ENCODE data around the gene CTSO.
A peak's percentile ranks its signal among the peaks of the same experiment; 100 is the strongest.

Gene CTSO

GRCh38 chr4:155953151-155954117, at the start of gene CTSO:
Gene CTSO, minus strand, starts transcription at chr4:155953866. Its CDS starts 19 bp downstream, at chr4:155953847.
- Histone ChIP-seq H3K27ac (ENCODE audit: low read length) (no peak within 1 kb of the TSS), H3K27me3 (ENCODE audit: control insufficient read depth, insufficient read depth, low read length) (peaks cover 3% of the 10 kb centered on the region), H3K36me3 (ENCODE audit: control insufficient read depth, low read depth, low read length) (no peaks in the 10 kb centered on the region), H3K4me1 (ENCODE audit: control insufficient read depth, low read depth, low read length) (no peaks in the 10 kb centered on the region), H3K9ac (ENCODE audit: low read length) (peak within 1 kb of the TSS; percentile 75), H3K9me3 (ENCODE audit: control insufficient read depth, low read depth, low read length) (no peaks in the 10 kb centered on the region), H3K4me3 (ENCODE audit: low read length) (peak within 1 kb of the TSS; percentile 72)

GRCh38 chr4:156000491-156000890, 46.8 kb upstream of the CTSO start:
- Histone ChIP-seq H3K9me3 (ENCODE audit: control insufficient read depth, low read depth, low read length) (no peaks in the 10 kb centered on the region), H3K27me3 (ENCODE audit: control insufficient read depth, insufficient read depth, low read length) (peaks cover 77% of the 10 kb centered on the region), H3K27ac (ENCODE audit: low read length) (no peak overlapping the region), H3K9ac (ENCODE audit: low read length) (no peak overlapping the region), H3K4me3 (ENCODE audit: low read length) (no peak overlapping the region), H3K36me3 (ENCODE audit: control insufficient read depth, low read depth, low read length) (no peaks in the 10 kb centered on the region), H3K4me1 (ENCODE audit: control insufficient read depth, low read depth, low read length) (peaks cover 9% of the 10 kb centered on the region)

GRCh38 chr4:155999725-156000124, 46.1 kb upstream of the CTSO start:
- Histone ChIP-seq H3K27ac (ENCODE audit: low read length) (no peak overlapping the region), H3K27me3 (ENCODE audit: control insufficient read depth, insufficient read depth, low read length) (peaks cover 85% of the 10 kb centered on the region)

GRCh38 chr4:155995069-155995468, 41.4 kb upstream of the CTSO start:
- no peaks in the 10 kb centered on the region for H3K36me3 ChIP-seq (ENCODE audit: control insufficient read depth, low read depth, low read length)
- H3K27me3 ChIP-seq (ENCODE audit: control insufficient read depth, insufficient read depth, low read length), result peaks cover 62% of the 10 kb centered on the region
- H3K9ac ChIP-seq (ENCODE audit: low read length), result no peak overlapping the region
- peaks cover 8% of the 10 kb centered on the region for H3K4me1 ChIP-seq (ENCODE audit: control insufficient read depth, low read depth, low read length)
- H3K27ac ChIP-seq (ENCODE audit: low read length), result no peak overlapping the region
- H3K9me3 ChIP-seq (ENCODE audit: control insufficient read depth, low read depth, low read length), result no peaks in the 10 kb centered on the region
- no peak overlapping the region for H3K4me3 ChIP-seq (ENCODE audit: low read length)

More at GRCh38 chr4:155999725-156000124, 46.1 kb upstream of the CTSO start:
- no peak overlapping the region for H3K9ac ChIP-seq (ENCODE audit: low read length)
- H3K36me3 ChIP-seq (ENCODE audit: control insufficient read depth, low read depth, low read length), result no peaks in the 10 kb centered on the region
- H3K9me3 ChIP-seq (ENCODE audit: control insufficient read depth, low read depth, low read length), result no peaks in the 10 kb centered on the region
- H3K4me3 ChIP-seq (ENCODE audit: low read length), result no peak overlapping the region
- peaks cover 9% of the 10 kb centered on the region for H3K4me1 ChIP-seq (ENCODE audit: control insufficient read depth, low read depth, low read length)

- Histone ChIP-seq H3K27ac (ENCODE audit: low read length) (no peak overlapping the region), H3K36me3 (ENCODE audit: control insufficient read depth, low read depth, low read length) (no peaks in the 10 kb centered on the region)
These were observed 30.6 kb upstream of the CTSO start for GRCh38 chr4:155984106-155984797.

GRCh38 chr4:155982736-155983385, 29.2 kb upstream of the CTSO start:
- Histone ChIP-seq H3K9me3 (ENCODE audit: control insufficient read depth, low read depth, low read length) (peaks cover 2% of the 10 kb centered on the region), H3K4me1 (ENCODE audit: control insufficient read depth, low read depth, low read length) (peaks cover 14% of the 10 kb centered on the region), H3K36me3 (ENCODE audit: control insufficient read depth, low read depth, low read length) (no peaks in the 10 kb centered on the region), H3K9ac (ENCODE audit: low read length) (no peak overlapping the region), H3K27me3 (ENCODE audit: control insufficient read depth, insufficient read depth, low read length) (no peaks in the 10 kb centered on the region), H3K27ac (ENCODE audit: low read length) (no peak overlapping the region), H3K4me3 (ENCODE audit: low read length) (no peak overlapping the region)

More at GRCh38 chr4:155984106-155984797, 30.6 kb upstream of the CTSO start:
- Histone ChIP-seq H3K9me3 (ENCODE audit: control insufficient read depth, low read depth, low read length) (no peaks in the 10 kb centered on the region), H3K4me1 (ENCODE audit: control insufficient read depth, low read depth, low read length) (peaks cover 14% of the 10 kb centered on the region), H3K4me3 (ENCODE audit: low read length) (no peak overlapping the region), H3K9ac (ENCODE audit: low read length) (no peak overlapping the region), H3K27me3 (ENCODE audit: control insufficient read depth, insufficient read depth, low read length) (no peaks in the 10 kb centered on the region)

GRCh38 chr4:155978810-155979209, 25.1 kb upstream of the CTSO start:
- no peak overlapping the region for H3K9ac ChIP-seq (ENCODE audit: low read length)
- no peaks in the 10 kb centered on the region for H3K27me3 ChIP-seq (ENCODE audit: control insufficient read depth, insufficient read depth, low read length)
- H3K4me3 ChIP-seq (ENCODE audit: low read length), result no peak overlapping the region
- H3K36me3 ChIP-seq (ENCODE audit: control insufficient read depth, low read depth, low read length), result no peaks in the 10 kb centered on the region
- H3K27ac ChIP-seq (ENCODE audit: low read length), result no peak overlapping the region
- peaks cover 2% of the 10 kb centered on the region for H3K9me3 ChIP-seq (ENCODE audit: control insufficient read depth, low read depth, low read length)
- H3K4me1 ChIP-seq (ENCODE audit: control insufficient read depth, low read depth, low read length), result peaks cover 21% of the 10 kb centered on the region

- Histone ChIP-seq H3K36me3 (ENCODE audit: control insufficient read depth, low read depth, low read length) (no peaks in the 10 kb centered on the region), H3K4me1 (ENCODE audit: control insufficient read depth, low read depth, low read length) (peaks cover 14% of the 10 kb centered on the region), H3K9me3 (ENCODE audit: control insufficient read depth, low read depth, low read length) (peaks cover 2% of the 10 kb centered on the region), H3K27me3 (ENCODE audit: control insufficient read depth, insufficient read depth, low read length) (no peaks in the 10 kb centered on the region), H3K9ac (ENCODE audit: low read length) (no peak overlapping the region), H3K27ac (ENCODE audit: low read length) (no peak overlapping the region), H3K4me3 (ENCODE audit: low read length) (no peak overlapping the region)
These were observed 21.8 kb upstream of the CTSO start for GRCh38 chr4:155975511-155975910.

- peaks cover 2% of the 10 kb centered on the region for H3K9me3 ChIP-seq (ENCODE audit: control insufficient read depth, low read depth, low read length)
- H3K27ac ChIP-seq (ENCODE audit: low read length), result no peak overlapping the region
- H3K4me3 ChIP-seq (ENCODE audit: low read length), result no peak overlapping the region
- H3K36me3 ChIP-seq (ENCODE audit: control insufficient read depth, low read depth, low read length), result no peaks in the 10 kb centered on the region
- H3K27me3 ChIP-seq (ENCODE audit: control insufficient read depth, insufficient read depth, low read length), result no peaks in the 10 kb centered on the region
- no peak overlapping the region for H3K9ac ChIP-seq (ENCODE audit: low read length)
- H3K4me1 ChIP-seq (ENCODE audit: control insufficient read depth, low read depth, low read length), result peaks cover 14% of the 10 kb centered on the region
These were observed 21.3 kb upstream of the CTSO start for GRCh38 chr4:155974996-155975395.

- H3K9ac ChIP-seq (ENCODE audit: low read length), result no peak overlapping the region
- H3K27ac ChIP-seq (ENCODE audit: low read length), result no peak overlapping the region
- peaks cover 14% of the 10 kb centered on the region for H3K4me1 ChIP-seq (ENCODE audit: control insufficient read depth, low read depth, low read length)
- no peaks in the 10 kb centered on the region for H3K27me3 ChIP-seq (ENCODE audit: control insufficient read depth, insufficient read depth, low read length)
- no peak overlapping the region for H3K4me3 ChIP-seq (ENCODE audit: low read length)
- no peaks in the 10 kb centered on the region for H3K36me3 ChIP-seq (ENCODE audit: control insufficient read depth, low read depth, low read length)
- H3K9me3 ChIP-seq (ENCODE audit: control insufficient read depth, low read depth, low read length), result peaks cover 2% of the 10 kb centered on the region
These were observed 20.7 kb upstream of the CTSO start for GRCh38 chr4:155974476-155974749.

- Histone ChIP-seq H3K36me3 (ENCODE audit: control insufficient read depth, low read depth, low read length) (no peaks in the 10 kb centered on the region), H3K9me3 (ENCODE audit: control insufficient read depth, low read depth, low read length) (peaks cover 2% of the 10 kb centered on the region), H3K9ac (ENCODE audit: low read length) (no peak overlapping the region), H3K4me3 (ENCODE audit: low read length) (peak overlapping the region; percentile 21), H3K27ac (ENCODE audit: low read length) (no peak overlapping the region), H3K27me3 (ENCODE audit: control insufficient read depth, insufficient read depth, low read length) (no peaks in the 10 kb centered on the region), H3K4me1 (ENCODE audit: control insufficient read depth, low read depth, low read length) (peaks cover 14% of the 10 kb centered on the region)
These were observed 20.2 kb upstream of the CTSO start for GRCh38 chr4:155973639-155974475.
